Endothelial cell of umbilical vein (primary cell): ENCODE measurements around the gene HYPK.

Experiments used
- EZH2 ChIP-seq: IDR thresholded peaks from 2 replicates; pipeline ENCODE4 v1.6.1; 2012; ENCODE audit warnings: borderline replicate concordance, low read depth, mild to moderate bottlenecking, moderate library complexity, low read length, inconsistent platforms; ENCODE audit not compliant: severe bottlenecking
- GATA2 ChIP-seq: IDR thresholded peaks from 2 replicates; pipeline ENCODE4 v1.7.0; 2011; ENCODE audit warnings: low read depth, mild to moderate bottlenecking, moderate library complexity, mixed read lengths, low read length; ENCODE audit not compliant: insufficient read length, insufficient read depth
- JUN ChIP-seq: IDR thresholded peaks from 2 replicates; pipeline ENCODE4 v1.6.1; 2011; ENCODE audit warnings: borderline replicate concordance, low read depth; ENCODE audit not compliant: insufficient read length, insufficient read depth
- MAX ChIP-seq: IDR thresholded peaks from 2 replicates; pipeline ENCODE4 v1.6.1; 2011; ENCODE audit not compliant: insufficient read depth, insufficient read length
- MYC ChIP-seq: IDR thresholded peaks from one replicate; pipeline ENCODE4 v1.6.1; 2011; ENCODE audit warnings: mild to moderate bottlenecking, low read depth, low read length
- POLR2A ChIP-seq: IDR thresholded peaks from 2 replicates; pipeline ENCODE4 v1.6.1; 2012; ENCODE audit warnings: low read depth, mild to moderate bottlenecking, control low read depth, low read length
- POLR2AphosphoS5 ChIP-seq: IDR thresholded peaks from 2 replicates; pipeline ENCODE4 v1.6.1; 2012; ENCODE audit warnings: low read depth, mild to moderate bottlenecking, control low read depth, low read length, moderate library complexity; ENCODE audit not compliant: insufficient read depth
- TF ChIP-seq, protein P1 (sequence below), 2 donors: IDR thresholded peaks; 1 replicate in 1 of 2; 2 replicates in 1 of 2; pipeline ENCODE4 v1.5.1; 2011; ENCODE audit warnings: low read length in 2 of 2, mild to moderate bottlenecking in 2 of 2, moderate library complexity in 2 of 2, control low read depth in 1 of 2, inconsistent platforms in 1 of 2, low read depth in 1 of 2; ENCODE audit not compliant: insufficient read depth in 1 of 2; ENCODE audit errors: extremely low read depth in 1 of 2

DNA sequence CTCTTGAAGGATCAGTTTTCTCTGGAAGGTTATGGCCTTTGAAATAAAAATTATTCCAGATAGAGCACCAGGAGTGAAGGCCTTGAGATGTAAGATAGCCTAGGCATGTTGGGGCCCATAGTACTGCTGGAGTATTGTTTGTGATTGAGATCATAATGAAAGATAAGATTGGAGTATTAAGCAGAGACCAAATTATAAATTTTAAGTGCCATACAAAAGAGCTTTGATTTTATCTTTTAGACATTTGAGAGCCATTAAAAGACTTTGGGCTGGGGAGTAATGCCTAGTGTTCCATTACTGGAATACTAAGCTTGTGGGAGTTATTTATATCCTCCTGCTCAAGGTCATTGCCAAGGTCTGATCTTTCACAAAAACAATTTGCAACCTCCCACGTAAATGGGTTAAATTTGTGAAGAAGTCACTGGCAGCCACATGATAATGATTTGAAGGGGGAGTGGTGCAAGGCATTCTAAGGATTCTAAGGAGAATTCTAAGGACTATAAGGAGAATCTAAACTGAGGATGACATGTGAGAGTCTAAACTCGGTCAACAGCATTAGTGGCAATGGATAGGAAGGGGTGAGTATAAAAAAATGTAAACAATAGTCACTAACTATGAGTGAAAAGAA lies 36.5 kb upstream of the HYPK start:
- TF ChIP-seq, protein P1, sequence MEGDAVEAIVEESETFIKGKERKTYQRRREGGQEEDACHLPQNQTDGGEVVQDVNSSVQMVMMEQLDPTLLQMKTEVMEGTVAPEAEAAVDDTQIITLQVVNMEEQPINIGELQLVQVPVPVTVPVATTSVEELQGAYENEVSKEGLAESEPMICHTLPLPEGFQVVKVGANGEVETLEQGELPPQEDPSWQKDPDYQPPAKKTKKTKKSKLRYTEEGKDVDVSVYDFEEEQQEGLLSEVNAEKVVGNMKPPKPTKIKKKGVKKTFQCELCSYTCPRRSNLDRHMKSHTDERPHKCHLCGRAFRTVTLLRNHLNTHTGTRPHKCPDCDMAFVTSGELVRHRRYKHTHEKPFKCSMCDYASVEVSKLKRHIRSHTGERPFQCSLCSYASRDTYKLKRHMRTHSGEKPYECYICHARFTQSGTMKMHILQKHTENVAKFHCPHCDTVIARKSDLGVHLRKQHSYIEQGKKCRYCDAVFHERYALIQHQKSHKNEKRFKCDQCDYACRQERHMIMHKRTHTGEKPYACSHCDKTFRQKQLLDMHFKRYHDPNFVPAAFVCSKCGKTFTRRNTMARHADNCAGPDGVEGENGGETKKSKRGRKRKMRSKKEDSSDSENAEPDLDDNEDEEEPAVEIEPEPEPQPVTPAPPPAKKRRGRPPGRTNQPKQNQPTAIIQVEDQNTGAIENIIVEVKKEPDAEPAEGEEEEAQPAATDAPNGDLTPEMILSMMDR (IDR thresholded peaks at IDR 0.05; ENCODE audit: extremely low read depth in 1 of 2, insufficient read depth in 1 of 2, low read depth in 1 of 2, low read length in 2 of 2), result no peak
- no peak for TF ChIP-seq EZH2
- TF ChIP-seq POLR2A, result no peak
- no peak for TF ChIP-seq MAX
- TF ChIP-seq GATA2, result no peak
- no peak for TF ChIP-seq POLR2AphosphoS5
- TF ChIP-seq JUN, result no peak
- TF ChIP-seq MYC, result no peak
